ENCODE measurements around the gene KIF13A.
"Not testable (repeated sequence)": the region's sequence is repeated elsewhere in the genome, so short reads cannot be mapped to it uniquely, and the experiment has no call there.

KIF13A gene

GRCh38 chr6:17948725-17949124, 38.7 kb downstream of the KIF13A start:
- TF ChIP-seq REST (IDR thresholded peaks at IDR 0.05; ENCODE audit: insufficient replicate concordance, low read depth): no peak
- no peak for TF ChIP-seq POLR2AphosphoS5 (IDR thresholded peaks at IDR 0.05; ENCODE audit: low read depth)
- TF ChIP-seq GABPA (IDR thresholded peaks at IDR 0.05; ENCODE audit: low read depth): no peak
- no peak for TF ChIP-seq SPI1 (IDR thresholded peaks at IDR 0.05; ENCODE audit: borderline replicate concordance, low read depth)
- TF ChIP-seq, protein P1, sequence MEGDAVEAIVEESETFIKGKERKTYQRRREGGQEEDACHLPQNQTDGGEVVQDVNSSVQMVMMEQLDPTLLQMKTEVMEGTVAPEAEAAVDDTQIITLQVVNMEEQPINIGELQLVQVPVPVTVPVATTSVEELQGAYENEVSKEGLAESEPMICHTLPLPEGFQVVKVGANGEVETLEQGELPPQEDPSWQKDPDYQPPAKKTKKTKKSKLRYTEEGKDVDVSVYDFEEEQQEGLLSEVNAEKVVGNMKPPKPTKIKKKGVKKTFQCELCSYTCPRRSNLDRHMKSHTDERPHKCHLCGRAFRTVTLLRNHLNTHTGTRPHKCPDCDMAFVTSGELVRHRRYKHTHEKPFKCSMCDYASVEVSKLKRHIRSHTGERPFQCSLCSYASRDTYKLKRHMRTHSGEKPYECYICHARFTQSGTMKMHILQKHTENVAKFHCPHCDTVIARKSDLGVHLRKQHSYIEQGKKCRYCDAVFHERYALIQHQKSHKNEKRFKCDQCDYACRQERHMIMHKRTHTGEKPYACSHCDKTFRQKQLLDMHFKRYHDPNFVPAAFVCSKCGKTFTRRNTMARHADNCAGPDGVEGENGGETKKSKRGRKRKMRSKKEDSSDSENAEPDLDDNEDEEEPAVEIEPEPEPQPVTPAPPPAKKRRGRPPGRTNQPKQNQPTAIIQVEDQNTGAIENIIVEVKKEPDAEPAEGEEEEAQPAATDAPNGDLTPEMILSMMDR (IDR thresholded peaks at IDR 0.05; ENCODE audit: insufficient read depth, low read length): no peak
- Histone ChIP-seq H3K4me3 (replicated peaks; ENCODE audit: insufficient read depth, low read length) (no peak overlapping the region), H3K27ac (replicated peaks) (no peak overlapping the region), H3K27me3 (ENCODE audit: insufficient read depth, poor library complexity, severe bottlenecking) (no peaks in the 10 kb centered on the region)
- no peak for DNase-seq (ENCODE audit: low read depth in 1 of 2, low spot score in 1 of 2)

DNA sequence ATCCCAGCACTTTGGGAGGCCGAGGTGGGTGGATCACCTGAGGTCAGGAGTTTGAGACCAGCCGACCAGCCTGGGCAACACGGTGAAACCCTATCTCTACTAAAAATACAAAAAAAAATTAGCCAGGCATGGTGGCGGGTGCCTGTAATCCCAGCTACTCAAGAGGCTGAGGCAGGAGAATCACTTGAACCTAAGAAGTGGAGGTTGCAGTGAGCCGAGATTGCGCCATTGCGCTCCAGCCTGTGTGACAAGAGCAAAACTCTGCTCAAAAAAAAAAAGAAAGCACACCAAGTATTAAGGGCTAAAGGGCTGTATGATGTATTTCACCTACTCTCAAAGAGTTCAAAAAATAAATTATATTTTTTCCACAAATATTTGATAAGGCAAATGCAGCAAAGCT, 39.9 kb downstream of the KIF13A start:
- not testable (repeated sequence) for H3K27me3 ChIP-seq (ENCODE audit: insufficient read depth, poor library complexity, severe bottlenecking); H3K27ac ChIP-seq (replicated peaks); H3K4me3 ChIP-seq (replicated peaks; ENCODE audit: insufficient read depth, low read length); DNase-seq (ENCODE audit: low read depth in 1 of 2, low spot score in 1 of 2)

DNA sequence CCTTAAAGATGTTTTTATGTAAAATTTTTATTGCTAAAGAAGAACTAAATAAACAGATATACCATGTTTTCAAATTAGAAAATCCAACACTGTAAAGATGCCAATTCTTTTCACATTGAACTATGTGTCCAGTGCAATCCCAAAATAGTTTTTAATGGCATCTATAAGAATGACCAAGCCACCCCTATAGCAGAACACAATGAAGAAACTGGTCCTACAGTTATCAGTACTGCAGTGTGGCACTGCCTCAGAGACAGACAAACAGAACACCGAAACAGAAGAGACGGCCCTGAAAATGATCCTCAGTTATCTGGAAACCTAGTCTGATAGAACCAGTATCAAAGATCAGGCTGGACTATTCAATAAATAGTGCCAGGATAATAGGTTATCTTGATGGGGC, 41.9 kb downstream of the KIF13A start:
- no peak for DNase-seq (ENCODE audit: low read depth in 1 of 2, low spot score in 1 of 2)
- H3K4me3 ChIP-seq (replicated peaks; ENCODE audit: insufficient read depth, low read length): no peak overlapping the region
- TF ChIP-seq SPI1 (IDR thresholded peaks at IDR 0.05; ENCODE audit: borderline replicate concordance, low read depth) (no peak), REST (IDR thresholded peaks at IDR 0.05; ENCODE audit: insufficient replicate concordance, low read depth) (no peak), GABPA (IDR thresholded peaks at IDR 0.05; ENCODE audit: low read depth) (no peak), POLR2AphosphoS5 (IDR thresholded peaks at IDR 0.05; ENCODE audit: low read depth) (no peak)
- TF ChIP-seq, protein P1 (IDR thresholded peaks at IDR 0.05; ENCODE audit: insufficient read depth, low read length): no peak
- no peak overlapping the region for H3K27ac ChIP-seq (replicated peaks)
- H3K27me3 ChIP-seq (ENCODE audit: insufficient read depth, poor library complexity, severe bottlenecking): no peaks in the 10 kb centered on the region

GRCh38 chr6:17945111-17945510, 42.3 kb downstream of the KIF13A start:
- H3K27ac ChIP-seq (replicated peaks): no peak overlapping the region
- no peaks in the 10 kb centered on the region for H3K27me3 ChIP-seq (ENCODE audit: insufficient read depth, poor library complexity, severe bottlenecking)
- DNase-seq (ENCODE audit: low read depth in 1 of 2, low spot score in 1 of 2): no peak
- TF ChIP-seq POLR2AphosphoS5 (IDR thresholded peaks at IDR 0.05; ENCODE audit: low read depth) (no peak), GABPA (IDR thresholded peaks at IDR 0.05; ENCODE audit: low read depth) (no peak), REST (IDR thresholded peaks at IDR 0.05; ENCODE audit: insufficient replicate concordance, low read depth) (no peak), SPI1 (IDR thresholded peaks at IDR 0.05; ENCODE audit: borderline replicate concordance, low read depth) (no peak)
- TF ChIP-seq, protein P1 (IDR thresholded peaks at IDR 0.05; ENCODE audit: insufficient read depth, low read length): no peak
- no peak overlapping the region for H3K4me3 ChIP-seq (replicated peaks; ENCODE audit: insufficient read depth, low read length)

All from HL-60 (cell line).